Trophoblast cell (in vitro differentiated cells and primary cell): ENCODE measurements around the gene WIZ.

Experiments
- DNase-seq, 2 donors: peaks; one replicate each; pipeline ENCODE4 v3.0.0-alpha.2; 2016
- H2AFZ ChIP-seq: 2 replicates; pipeline ENCODE4 v1.6.1; 2013; ENCODE audit warnings: low read length, moderate library complexity, mild to moderate bottlenecking; ENCODE audit not compliant: insufficient read depth, poor library complexity
- H2AK5ac ChIP-seq: 2 replicates; pipeline ENCODE4 v1.6.1; 2013; ENCODE audit warnings: mild to moderate bottlenecking, low read length
- H2BK120ac ChIP-seq: 2 replicates; pipeline ENCODE4 v1.6.1; 2013; ENCODE audit warnings: low read length, mild to moderate bottlenecking, moderate library complexity; ENCODE audit not compliant: insufficient read depth, poor library complexity
- H2BK12ac ChIP-seq: 2 replicates; pipeline ENCODE4 v1.6.1; 2013; ENCODE audit warnings: mild to moderate bottlenecking, low read length, moderate library complexity
- H2BK5ac ChIP-seq: 2 replicates; pipeline ENCODE4 v1.6.1; 2013; ENCODE audit warnings: low read length, low read depth, moderate library complexity, mild to moderate bottlenecking; ENCODE audit not compliant: poor library complexity
- H3K14ac ChIP-seq: 2 replicates; pipeline ENCODE4 v1.6.1; 2013; ENCODE audit warnings: mild to moderate bottlenecking, low read length
- H3K18ac ChIP-seq: 2 replicates; pipeline ENCODE4 v1.6.1; 2013; ENCODE audit warnings: mild to moderate bottlenecking, low read length
- H3K23ac ChIP-seq: 2 replicates; pipeline ENCODE4 v1.6.1; 2013; ENCODE audit warnings: low read length
- H3K27ac ChIP-seq: 2 replicates; pipeline ENCODE4 v1.5.1; 2013; ENCODE audit warnings: low read depth, mild to moderate bottlenecking, inconsistent platforms, low read length, moderate library complexity
- H3K27me3 ChIP-seq: 2 replicates; pipeline ENCODE4 v1.6.1; 2013; ENCODE audit warnings: inconsistent platforms, mild to moderate bottlenecking, low read length, moderate library complexity; ENCODE audit not compliant: insufficient read depth
- H3K36me3 ChIP-seq, 2 experiments: 1 replicate in 1 of 2; 2 replicates in 1 of 2; pipeline ENCODE4 v1.6.1; 2013; ENCODE audit warnings: low read length in 2 of 2, mild to moderate bottlenecking in 2 of 2, moderate library complexity in 1 of 2; ENCODE audit not compliant: insufficient read depth in 2 of 2, control insufficient read depth in 1 of 2
- H3K4ac ChIP-seq: 2 replicates; pipeline ENCODE4 v1.6.1; 2013; ENCODE audit warnings: low read depth, mild to moderate bottlenecking, low read length, moderate library complexity
- H3K4me1 ChIP-seq, 2 experiments: 1 replicate in 1 of 2; 2 replicates in 1 of 2; pipeline ENCODE4 v1.6.1; 2013; ENCODE audit warnings: low read length in 2 of 2, mild to moderate bottlenecking in 2 of 2, moderate library complexity in 1 of 2; ENCODE audit not compliant: insufficient read depth in 2 of 2, control insufficient read depth in 1 of 2
- H3K4me2 ChIP-seq: 2 replicates; pipeline ENCODE4 v1.6.1; 2013; ENCODE audit warnings: inconsistent platforms, mild to moderate bottlenecking, low read length, moderate library complexity
- H3K4me3 ChIP-seq: 2 replicates; pipeline ENCODE4 v1.5.1; 2013; ENCODE audit warnings: mild to moderate bottlenecking, low read depth, low read length, inconsistent platforms
- H3K79me1 ChIP-seq: one replicate; pipeline ENCODE4 v1.6.1; 2013; ENCODE audit warnings: low read length
- H3K79me2 ChIP-seq: 2 replicates; pipeline ENCODE4 v1.6.1; 2013; ENCODE audit warnings: low read length, mild to moderate bottlenecking; ENCODE audit not compliant: control insufficient read depth, insufficient read depth, poor library complexity
- H3K9ac ChIP-seq: 2 replicates; pipeline ENCODE4 v1.6.1; 2013; ENCODE audit warnings: mild to moderate bottlenecking, low read length
- H3K9me3 ChIP-seq: 2 replicates; pipeline ENCODE4 v1.6.1; 2013; ENCODE audit warnings: low read depth, mild to moderate bottlenecking, control low read depth, inconsistent platforms, low read length; ENCODE audit not compliant: insufficient read depth
- H4K12ac ChIP-seq: 2 replicates; pipeline ENCODE4 v1.6.1; 2013; ENCODE audit warnings: low read depth, mild to moderate bottlenecking, low read length, moderate library complexity
- H4K8ac ChIP-seq: 2 replicates; pipeline ENCODE4 v1.6.1; 2013; ENCODE audit warnings: low read depth, mild to moderate bottlenecking, low read length, moderate library complexity
- H4K91ac ChIP-seq: one replicate; pipeline ENCODE4 v1.6.1; 2013; ENCODE audit warnings: low read depth, mild to moderate bottlenecking, low read length, moderate library complexity
- WGBS: extraction: QIAGEN DNeasy Blood & Tissue Kit; methylation state at CpG from one replicate; pipeline ENCODE4 v1.1.7; 2013; ENCODE audit warnings: missing lambda C conversion rate; ENCODE audit not compliant: insufficient read length, insufficient coverage; ENCODE audit errors: extremely low coverage; 5-methylcytosine and 5-hydroxymethylcytosine counted together

The WIZ gene

GRCh38 chr19:15479391-15480345 lies 29.9 kb upstream of the WIZ start, which contains the start of gene PGLYRP2:
Gene PGLYRP2 (minus strand): TSS chr19:15479501. CDS start chr19:15479371, 130 bp downstream.
- H2BK12ac ChIP-seq = no peak within 1 kb of the TSS
- H3K4me1 ChIP-seq = no peaks in the 10 kb centered on the region
- no CpG with 5 or more reads among the region's 16 CpGs for WGBS
- peaks cover 38% of the 10 kb centered on the region for H3K9me3 ChIP-seq
- no peak within 1 kb of the TSS for H3K23ac ChIP-seq
- no peak within 1 kb of the TSS for H3K4me2 ChIP-seq
- no peaks in the 10 kb centered on the region for H3K79me1 ChIP-seq
- no peaks in the 10 kb centered on the region for H3K36me3 ChIP-seq
- H4K91ac ChIP-seq = no peak within 1 kb of the TSS
- no peak within 1 kb of the TSS for H3K9ac ChIP-seq
- H3K4me3 ChIP-seq = no peak within 1 kb of the TSS
- H2AFZ ChIP-seq = no peak within 1 kb of the TSS
- H3K14ac ChIP-seq = no peak within 1 kb of the TSS
- no peak for DNase-seq
- H3K79me2 ChIP-seq = no peaks in the 10 kb centered on the region
- H4K8ac ChIP-seq = no peak within 1 kb of the TSS
- H3K4ac ChIP-seq = no peak within 1 kb of the TSS
- no peak within 1 kb of the TSS for H2BK120ac ChIP-seq
- no peak within 1 kb of the TSS for H2BK5ac ChIP-seq
- no peak within 1 kb of the TSS for H3K27ac ChIP-seq
- no peak within 1 kb of the TSS for H2AK5ac ChIP-seq
- no peak within 1 kb of the TSS for H3K18ac ChIP-seq
- H4K12ac ChIP-seq = no peak within 1 kb of the TSS
- no peaks in the 10 kb centered on the region for H3K27me3 ChIP-seq

- Histone ChIP-seq H3K4me1 (no peaks in the 10 kb centered on the region), H3K79me1 (no peaks in the 10 kb centered on the region), H3K23ac (no peak overlapping the region), H3K36me3 (no peaks in the 10 kb centered on the region), H3K4me2 (no peak overlapping the region), H2BK12ac (no peak overlapping the region), H3K4ac (no peak overlapping the region), H3K27ac (no peak overlapping the region), H3K4me3 (no peak overlapping the region), H4K12ac (no peak overlapping the region), H2AFZ (no peak overlapping the region), H3K14ac (no peak overlapping the region), H3K9me3 (peaks cover 34% of the 10 kb centered on the region), H3K9ac (no peak overlapping the region), H2BK120ac (no peak overlapping the region), H2AK5ac (no peak overlapping the region), H3K18ac (no peak overlapping the region), H3K79me2 (no peaks in the 10 kb centered on the region), H4K8ac (no peak overlapping the region), H2BK5ac (no peak overlapping the region), H3K27me3 (no peaks in the 10 kb centered on the region), H4K91ac (no peak overlapping the region)
- WGBS = no CpG with 5 or more reads among the region's 5 CpGs
- no peak for DNase-seq
Measured at GRCh38 chr19:15476325-15476724, 26.6 kb upstream of the WIZ start.

- Histone ChIP-seq H3K23ac (no peak overlapping the region), H2BK12ac (no peak overlapping the region), H4K91ac (no peak overlapping the region), H3K79me2 (no peaks in the 10 kb centered on the region), H3K4me3 (no peak overlapping the region), H2AFZ (no peak overlapping the region), H3K27ac (no peak overlapping the region), H3K4me1 (no peaks in the 10 kb centered on the region), H4K8ac (no peak overlapping the region), H3K9ac (no peak overlapping the region), H2BK5ac (no peak overlapping the region), H2BK120ac (no peak overlapping the region), H3K4ac (no peak overlapping the region), H3K9me3 (peaks cover 32% of the 10 kb centered on the region), H3K79me1 (no peaks in the 10 kb centered on the region), H3K4me2 (no peak overlapping the region), H3K27me3 (no peaks in the 10 kb centered on the region), H2AK5ac (no peak overlapping the region), H3K18ac (no peak overlapping the region), H4K12ac (no peak overlapping the region), H3K36me3 (no peaks in the 10 kb centered on the region), H3K14ac (no peak overlapping the region)
- WGBS = no CpG with 5 or more reads among the region's 10 CpGs
- DNase-seq = no peak
Measured at GRCh38 chr19:15475611-15476010, 25.9 kb upstream of the WIZ start.

- Histone ChIP-seq H3K18ac (no peak overlapping the region), H3K9ac (no peak overlapping the region), H3K4me1 (no peaks in the 10 kb centered on the region), H3K4ac (no peak overlapping the region), H2BK12ac (no peak overlapping the region), H2BK120ac (no peak overlapping the region), H4K8ac (no peak overlapping the region), H3K27ac (no peak overlapping the region), H3K79me2 (no peaks in the 10 kb centered on the region), H2BK5ac (no peak overlapping the region), H3K23ac (no peak overlapping the region), H2AFZ (no peak overlapping the region), H3K79me1 (no peaks in the 10 kb centered on the region), H3K36me3 (no peaks in the 10 kb centered on the region), H3K4me2 (no peak overlapping the region), H3K27me3 (no peaks in the 10 kb centered on the region), H3K14ac (no peak overlapping the region), H3K9me3 (peaks cover 29% of the 10 kb centered on the region), H4K12ac (no peak overlapping the region), H3K4me3 (no peak overlapping the region), H2AK5ac (no peak overlapping the region), H4K91ac (no peak overlapping the region)
- no peak for DNase-seq
- no CpG with 5 or more reads among the region's 4 CpGs for WGBS
Measured at GRCh38 chr19:15475169-15475568, 25.4 kb upstream of the WIZ start.
